ENCODE results near the gene ARL3. TPM values are rescaled to one million over a fixed set of nuclear protein-coding genes. Genes with fewer than 3 reads are reported as not detected.
A peak's percentile ranks its signal among the peaks of the same experiment; 100 is the strongest.

Gene ARL3
- polyA plus RNA-seq, 1 experiment, result 8.1 TPM

GRCh38 chr10:102712089-102712488 is 2.1 kb downstream of the ARL3 start:
- no peaks in the 10 kb centered on the region for H3K27me3 ChIP-seq (ENCODE audit: control insufficient read depth, insufficient read depth, low read length)
- ChIA-PET CTCF (interaction anchor here (0.6 to 6.7 kb wide), 6 partner anchors 12 to 205 kb away, joined by 3 to 72 read pairs (median 3); partner anchors contain the start of gene TRIM8), POLR2A (interaction anchor here (0.7 kb wide), 1 partner anchor 211 kb away, joined by 3 read pairs; no protein-coding TSS in a partner anchor)
- no peak for TF ChIP-seq CTCF (IDR thresholded peaks at IDR 0.05; ENCODE audit: insufficient read depth, low read depth, low read length)
- H3K4me3 ChIP-seq (ENCODE audit: low read depth, low read length), result no peak overlapping the region
- H3K36me3 ChIP-seq (ENCODE audit: control insufficient read depth, insufficient read depth, low read length), result no peaks in the 10 kb centered on the region
- DNase-seq (ENCODE audit: low read depth), result no peak

- CTCF ChIA-PET, result interaction anchor here (0.6 to 6.7 kb wide), 7 partner anchors 10 to 83 kb away, joined by 3 to 72 read pairs (median 3); no protein-coding TSS in a partner anchor
- H3K4me3 ChIP-seq (ENCODE audit: low read depth, low read length), result no peak overlapping the region
- POLR2A ChIA-PET, result interaction anchor here (0.6 to 0.8 kb wide), 2 partner anchors 9 to 33 kb away, joined by 4 to 6 read pairs; no protein-coding TSS in a partner anchor
Measured at GRCh38 chr10:102710609-102711008, 3.6 kb downstream of the ARL3 start.

GRCh38 chr10:102705531-102705930 is 8.7 kb downstream of the ARL3 start:
- Histone ChIP-seq H3K4me3 (ENCODE audit: low read depth, low read length) (no peak overlapping the region), H3K27me3 (ENCODE audit: control insufficient read depth, insufficient read depth, low read length) (no peaks in the 10 kb centered on the region), H3K36me3 (ENCODE audit: control insufficient read depth, insufficient read depth, low read length) (no peaks in the 10 kb centered on the region)
- ChIA-PET POLR2A (interaction anchor here (0.5 kb wide), 1 partner anchor 396 kb away, joined by 4 read pairs; no protein-coding TSS in a partner anchor), CTCF (interaction anchor here (0.8 to 1.3 kb wide), 3 partner anchors 27 to 32 kb away, joined by 3 read pairs; no protein-coding TSS in a partner anchor)
- TF ChIP-seq CTCF (IDR thresholded peaks at IDR 0.05; ENCODE audit: insufficient read depth, low read depth, low read length), result no peak
- no peak for DNase-seq (ENCODE audit: low read depth)

More at GRCh38 chr10:102710609-102711008, 3.6 kb downstream of the ARL3 start:
- H3K27me3 ChIP-seq (ENCODE audit: control insufficient read depth, insufficient read depth, low read length), result no peaks in the 10 kb centered on the region
- peak; percentile 13; the same call in 1 of the 2 replicates for TF ChIP-seq CTCF (IDR thresholded peaks at IDR 0.05; ENCODE audit: insufficient read depth, low read depth, low read length)
- DNase-seq (ENCODE audit: low read depth), result peak; percentile 43
- no peaks in the 10 kb centered on the region for H3K36me3 ChIP-seq (ENCODE audit: control insufficient read depth, insufficient read depth, low read length)

GRCh38 chr10:102704915-102705314 is 9.3 kb downstream of the ARL3 start:
- CTCF ChIA-PET, result interaction anchor here (0.8 to 1.3 kb wide), 4 partner anchors 25 to 31 kb away, joined by 3 to 4 read pairs (median 3); no protein-coding TSS in a partner anchor
- no peak for DNase-seq (ENCODE audit: low read depth)
- H3K4me3 ChIP-seq (ENCODE audit: low read depth, low read length), result no peak overlapping the region

More at GRCh38 chr10:102704915-102705314, 9.3 kb downstream of the ARL3 start:
- no peak for TF ChIP-seq CTCF (IDR thresholded peaks at IDR 0.05; ENCODE audit: insufficient read depth, low read depth, low read length)
- POLR2A ChIA-PET, result interaction anchor here (0.5 kb wide), 1 partner anchor 396 kb away, joined by 4 read pairs; no protein-coding TSS in a partner anchor
- no peaks in the 10 kb centered on the region for H3K36me3 ChIP-seq (ENCODE audit: control insufficient read depth, insufficient read depth, low read length)
- no peaks in the 10 kb centered on the region for H3K27me3 ChIP-seq (ENCODE audit: control insufficient read depth, insufficient read depth, low read length)

Data from BJ (cell line).